ENCODE results near the gene NT5C3A.
"Not testable (repeated sequence)": the region's sequence is repeated elsewhere in the genome, so short reads cannot be mapped to it uniquely, and the experiment has no call there.

The NT5C3A gene

GRCh38 chr7:33062023-33062781, at the start of gene NT5C3A:
NT5C3A (minus strand) TSS chr7:33062776; CDS start chr7:33062705, 71 bp downstream.
- no peak for FAIRE-seq

GRCh38 chr7:33111614-33112013, 49.0 kb upstream of the NT5C3A start:
- DNase-seq (ENCODE audit: low spot score) (no peak), FAIRE-seq (peak; percentile 13)

More at GRCh38 chr7:33062023-33062781, at the start of gene NT5C3A:
- peak; percentile 62 for DNase-seq (ENCODE audit: low spot score)

- no peak for DNase-seq (ENCODE audit: low spot score)
- no peak for FAIRE-seq
These were observed 47.2 kb upstream of the NT5C3A start for GRCh38 chr7:33109758-33110238.

GRCh38 chr7:33109005-33109757, 46.6 kb upstream of the NT5C3A start, which contains the start of gene RP9:
RP9 (minus strand) TSS chr7:33109404; CDS start chr7:33109372, 32 bp downstream.
- DNase-seq (ENCODE audit: low spot score) (peak; percentile 93), FAIRE-seq (peak; percentile 17)

DNA sequence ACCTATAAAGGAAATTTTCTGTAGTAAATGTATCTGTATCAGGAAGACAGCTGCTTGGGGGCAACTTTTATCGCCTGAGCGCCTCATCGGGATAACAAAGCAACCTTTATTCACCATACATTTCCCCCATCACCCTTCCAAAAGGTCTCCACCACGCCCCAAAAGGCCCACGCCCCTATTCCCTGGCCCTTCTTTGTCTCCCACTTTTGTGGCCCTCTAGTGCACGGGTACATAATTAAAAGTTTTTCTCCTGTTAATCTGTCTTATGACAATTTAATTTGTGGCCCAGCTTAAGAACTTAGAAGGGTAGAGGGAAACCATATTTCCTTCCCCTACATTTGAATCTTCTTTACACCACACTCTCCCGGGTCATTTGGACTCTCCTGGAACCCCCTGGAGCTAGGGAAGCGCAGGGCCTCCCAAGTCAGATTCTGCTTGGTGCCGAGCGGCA, 46.0 kb upstream of the NT5C3A start:
- FAIRE-seq (no peak), DNase-seq (ENCODE audit: low spot score) (no peak)

- no peak for FAIRE-seq
- no peak for DNase-seq (ENCODE audit: low spot score)
These were observed 44.8 kb upstream of the NT5C3A start for GRCh38 chr7:33107136-33108066.

DNA sequence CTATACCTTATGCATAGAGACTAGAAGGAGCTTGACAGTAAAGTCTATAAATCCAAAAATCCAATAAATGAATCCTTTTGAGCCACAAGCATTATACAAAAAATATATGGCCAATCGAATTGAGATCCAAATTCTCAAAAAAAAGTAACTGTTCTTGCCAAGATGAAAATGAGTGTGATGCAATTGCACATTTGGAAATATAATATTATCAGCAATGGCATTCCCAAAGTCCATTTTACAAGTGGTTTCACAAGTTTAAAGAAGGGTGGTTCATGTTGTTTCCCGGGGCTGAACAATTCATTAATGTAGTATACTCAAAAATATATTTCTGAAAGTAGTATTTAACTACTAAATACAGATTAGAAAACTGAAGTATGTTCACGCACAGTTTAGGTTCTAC, 39.3 kb upstream of the NT5C3A start:
- DNase-seq (ENCODE audit: low spot score) (no peak), FAIRE-seq (no peak)

- FAIRE-seq (no peak), DNase-seq (ENCODE audit: low spot score) (no peak)
These were observed 38.2 kb upstream of the NT5C3A start for GRCh38 chr7:33100770-33101169.

DNA sequence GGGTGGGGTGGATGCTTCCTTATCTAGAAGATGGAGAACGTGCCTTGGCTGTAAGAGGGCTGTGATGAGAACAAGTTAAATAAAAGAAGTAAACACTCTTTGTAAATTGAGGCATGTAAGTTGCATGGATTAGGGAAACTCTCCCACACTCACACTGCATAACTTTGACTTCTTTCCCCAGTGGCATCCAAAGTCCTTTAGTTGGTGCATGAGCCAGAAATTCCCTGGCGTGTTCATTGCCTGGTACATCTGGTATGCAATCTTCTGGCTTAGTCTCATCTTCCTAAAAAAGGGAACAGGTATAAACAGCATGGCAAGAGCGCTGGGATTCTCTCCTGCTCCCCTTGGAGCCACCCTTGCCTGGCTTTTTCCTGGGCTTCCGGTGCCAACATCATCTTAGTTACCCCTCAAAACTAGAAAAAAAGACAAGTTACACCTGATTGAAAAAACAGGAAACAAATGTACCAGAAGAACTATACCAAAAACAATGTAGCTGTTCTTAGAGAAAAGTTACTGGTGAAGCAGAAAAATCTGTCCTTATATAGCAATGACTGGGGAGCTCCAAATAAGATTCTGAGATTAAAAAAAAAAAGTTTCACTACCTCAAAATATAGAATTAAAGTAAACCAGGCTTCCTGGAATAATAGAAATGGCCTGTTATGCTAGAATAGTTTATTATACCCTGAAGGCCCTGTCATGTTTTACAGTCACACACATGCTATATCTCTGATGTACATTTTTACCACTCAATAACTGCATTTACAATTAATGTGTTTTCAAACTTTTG, 36.8 kb upstream of the NT5C3A start:
- no peak for DNase-seq (ENCODE audit: low spot score)
- no peak for FAIRE-seq

DNA sequence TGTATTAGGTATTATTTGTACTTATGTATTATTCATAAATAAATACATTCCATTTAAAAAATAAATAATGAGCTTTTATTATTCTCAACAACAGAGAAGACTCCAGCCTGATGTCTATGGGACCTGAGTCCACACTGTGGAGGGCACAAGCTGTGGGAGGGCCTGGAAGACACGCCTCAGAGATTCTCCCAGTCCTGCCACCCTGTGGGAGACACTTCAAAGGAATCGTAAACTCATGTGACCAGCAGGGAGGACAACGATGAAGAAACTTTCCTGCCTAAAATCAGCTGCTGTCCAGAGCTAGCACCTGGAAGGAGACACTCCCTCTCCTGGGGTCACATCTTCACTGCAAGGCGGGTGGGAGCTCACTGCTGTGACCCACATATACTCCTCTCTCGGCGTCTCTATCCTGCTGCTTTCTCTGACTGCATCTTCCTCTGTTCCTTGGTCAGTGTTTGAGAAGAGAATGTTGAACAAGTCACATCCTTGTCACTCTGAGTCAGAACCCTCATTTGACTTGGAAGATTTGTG, 32.2 kb upstream of the NT5C3A start:
- peak; percentile 76 for FAIRE-seq
- DNase-seq (ENCODE audit: low spot score) = not testable (repeated sequence)

GRCh38 chr7:33093266-33093665, 30.7 kb upstream of the NT5C3A start:
- DNase-seq (ENCODE audit: low spot score) (no peak), FAIRE-seq (no peak)

DNA sequence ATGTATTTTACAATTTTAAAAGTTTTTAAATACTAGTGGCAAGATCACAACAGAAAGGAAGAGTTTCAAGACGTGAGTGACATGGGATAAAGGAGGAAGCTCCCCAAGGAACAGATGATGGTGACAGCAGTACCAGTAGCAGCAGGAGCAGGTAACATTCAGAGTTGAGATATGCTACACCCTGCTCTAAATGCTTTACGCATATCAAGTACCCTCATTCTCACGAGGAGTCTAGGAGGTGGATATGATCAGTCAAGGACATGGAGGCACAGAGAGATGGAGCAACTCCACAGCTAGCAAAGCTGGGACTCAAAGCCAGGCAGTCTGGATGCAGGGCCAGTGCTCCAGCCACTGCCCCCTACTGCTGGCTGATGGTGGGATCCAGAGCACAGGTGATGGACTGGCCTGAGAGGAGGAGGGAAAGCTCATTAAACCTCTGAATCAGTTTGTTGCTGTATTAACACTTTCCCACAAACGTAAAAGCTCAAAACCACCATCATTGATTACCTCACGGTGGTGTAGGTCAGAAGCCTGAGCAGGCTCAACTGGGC, 29.1 kb upstream of the NT5C3A start:
- DNase-seq (ENCODE audit: low spot score) (no peak), FAIRE-seq (peak; percentile 40)

- no peak for DNase-seq (ENCODE audit: low spot score)
- FAIRE-seq = no peak
These were observed 28.5 kb upstream of the NT5C3A start for GRCh38 chr7:33091111-33091531.

DNA sequence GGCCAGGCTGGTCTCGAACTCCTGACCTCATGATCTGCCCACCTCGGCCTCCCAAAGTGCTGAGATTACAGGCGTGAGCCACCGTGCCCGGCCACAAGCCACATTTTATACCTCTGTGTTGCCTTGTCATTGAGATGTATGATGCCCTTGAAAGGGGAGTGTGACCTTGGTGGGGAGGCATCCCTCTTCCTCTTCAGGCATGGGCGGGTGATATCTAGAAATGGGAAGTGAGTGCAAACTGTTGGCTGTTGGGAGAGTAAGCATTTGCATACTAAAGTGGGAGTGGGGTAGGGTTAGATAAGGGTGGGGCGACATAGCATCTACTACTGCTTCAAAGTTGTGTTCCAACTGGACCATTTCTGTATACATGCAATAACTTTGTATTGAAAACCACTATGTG, 26.6 kb upstream of the NT5C3A start:
- DNase-seq (ENCODE audit: low spot score) = no peak
- no peak for FAIRE-seq

DNA sequence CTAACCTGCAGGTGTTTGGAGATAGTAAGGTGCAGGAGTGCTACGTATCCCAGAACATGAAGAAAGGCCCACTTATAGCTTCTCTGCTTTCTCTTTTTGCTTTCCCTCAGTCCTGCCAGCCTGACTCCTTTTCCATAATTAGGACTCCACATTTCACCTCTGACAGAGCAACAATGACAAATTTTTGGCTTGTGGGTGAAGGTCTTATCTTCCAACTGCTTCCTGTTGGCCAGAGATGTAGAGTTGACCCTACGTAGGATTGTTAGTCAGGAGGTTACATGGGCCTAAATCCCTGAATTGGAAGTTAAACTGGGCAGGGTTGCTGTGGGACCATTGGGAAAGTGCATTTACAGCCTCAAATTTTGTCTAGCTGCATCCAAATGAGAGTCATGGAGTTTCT, 25.3 kb upstream of the NT5C3A start:
- DNase-seq (ENCODE audit: low spot score) (no peak), FAIRE-seq (no peak)

GRCh38 chr7:33087356-33087755, 24.8 kb upstream of the NT5C3A start:
- DNase-seq (ENCODE audit: low spot score) = no peak
- FAIRE-seq = no peak

DNA sequence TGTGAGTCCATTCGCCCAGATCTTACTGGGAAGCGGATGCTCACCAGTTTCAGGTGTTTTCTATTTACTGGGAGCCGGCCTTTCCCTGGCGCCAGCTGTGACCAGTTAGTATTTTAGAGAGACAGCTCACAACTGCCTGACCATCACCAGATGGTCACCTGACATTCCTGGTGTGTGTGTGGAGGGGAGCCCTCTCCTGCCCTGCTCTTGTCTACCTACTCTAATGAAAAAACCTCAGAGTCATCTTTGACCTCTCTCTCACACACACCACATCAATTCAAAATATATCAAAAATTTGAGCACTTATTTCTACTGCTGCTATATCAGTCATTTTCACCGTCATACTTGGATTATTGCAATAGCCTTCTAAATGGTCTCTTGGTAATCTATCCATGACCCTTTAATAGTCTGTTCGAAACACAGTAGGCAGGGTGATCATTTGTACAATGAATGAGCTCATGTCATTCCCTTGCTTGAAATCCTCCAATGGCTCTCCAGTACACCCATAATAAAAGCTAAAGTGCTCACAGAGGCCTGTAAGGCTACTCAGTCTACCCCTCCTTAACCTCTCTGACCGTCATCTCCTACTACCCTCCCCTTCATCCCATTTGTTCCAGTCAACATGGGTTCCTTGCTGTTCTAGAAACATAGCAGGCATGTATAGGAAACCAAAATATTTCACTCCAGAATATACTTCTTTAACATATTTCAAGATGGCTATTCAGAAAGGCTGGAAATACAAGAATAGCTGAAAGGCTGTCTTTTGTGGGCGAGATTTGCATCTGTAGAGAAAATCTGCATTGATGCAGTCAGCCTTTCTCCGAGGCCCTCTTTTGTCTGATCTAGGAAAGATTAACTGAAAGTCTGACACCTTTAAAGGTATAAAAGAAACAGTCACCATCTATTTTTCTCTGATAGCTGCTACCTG, 17.5 kb upstream of the NT5C3A start:
- DNase-seq (ENCODE audit: low spot score) (no peak), FAIRE-seq (no peak)

DNA sequence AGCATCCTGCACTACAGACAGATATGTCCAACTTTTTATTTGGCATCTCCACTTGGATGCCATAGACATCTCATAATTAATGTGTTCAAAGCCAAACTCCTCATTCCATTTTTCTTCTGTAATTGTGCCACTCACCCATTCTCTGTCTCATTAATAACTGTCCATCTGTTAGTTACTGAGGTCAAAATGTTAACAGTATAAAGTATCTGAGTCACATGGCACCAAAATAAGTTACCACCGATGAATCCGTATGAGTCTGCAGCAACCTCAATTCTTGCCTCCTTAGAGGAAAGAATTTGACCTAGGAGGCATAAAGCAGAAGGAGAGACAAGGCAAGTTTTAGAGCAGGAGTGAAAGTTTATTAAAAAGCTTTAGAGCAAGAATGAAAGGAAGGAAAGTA, 16.5 kb upstream of the NT5C3A start:
- FAIRE-seq = peak; percentile 67
- no peak for DNase-seq (ENCODE audit: low spot score)

- DNase-seq (ENCODE audit: low spot score) (no peak), FAIRE-seq (peak; percentile 13)
These were observed 14.2 kb upstream of the NT5C3A start for GRCh38 chr7:33076737-33077136.
